Stimulated activated naive CD8-positive, alpha-beta T cell treated with anti-CD3 and anti-CD28 coated beads, Interleukin-15, amount 100 ng/mL, for 72 hours (primary cell): Measurements from ENCODE around the gene LRG1.

Source experiments
- ATAC-seq: fragments of 150-1000 bp; cut with Tn5 transposase; 2 replicates; pipeline ENCODE4 v1.10.0; 2021; ENCODE audit warnings: mild to moderate bottlenecking, moderate library complexity
- DNase-seq, 2 donors: peaks; one replicate each; pipeline ENCODE4 v3.0.0; 2021 to 2022
- H3K27ac Mint-ChIP-seq, 2 donors: one replicate each; pipeline ENCODE4 v1.8.0; 2022; ENCODE audit warnings: mild to moderate bottlenecking in 2 of 2, mixed read lengths in 2 of 2, moderate library complexity in 2 of 2
- H3K27me3 Mint-ChIP-seq: one replicate; pipeline ENCODE4 v1.8.0; 2022; ENCODE audit warnings: mixed read lengths
- H3K4me1 Mint-ChIP-seq: one replicate; pipeline ENCODE4 v1.8.0; 2022; ENCODE audit warnings: mild to moderate bottlenecking, mixed read lengths
- H3K4me3 Mint-ChIP-seq, 2 donors: one replicate each; pipeline ENCODE4 v1.8.0; 2022; ENCODE audit warnings: mild to moderate bottlenecking in 2 of 2, mixed read lengths in 2 of 2, moderate library complexity in 1 of 2
- H3K9me3 Mint-ChIP-seq, 2 donors: one replicate each; pipeline ENCODE4 v1.8.0; 2022; ENCODE audit warnings: mixed read lengths in 2 of 2

Gene LRG1

GRCh38 chr19:4516199-4516938 is 23.5 kb downstream of the LRG1 start:
- H3K27me3 Mint-ChIP-seq: peaks cover 28% of the 10 kb centered on the region
- no peak for DNase-seq
- H3K27ac Mint-ChIP-seq: peak overlapping the region in 1 of 2 donors; percentile 12
- H3K9me3 Mint-ChIP-seq: no peaks in the 10 kb centered on the region
- H3K4me1 Mint-ChIP-seq: no peaks in the 10 kb centered on the region
- H3K4me3 Mint-ChIP-seq: no peak overlapping the region
- ATAC-seq: peak; percentile 7

GRCh38 chr19:4515732-4516131 is 24.1 kb downstream of the LRG1 start:
- no peak overlapping the region for H3K4me3 Mint-ChIP-seq
- H3K4me1 Mint-ChIP-seq: no peaks in the 10 kb centered on the region
- DNase-seq (no peak), ATAC-seq (no peak)
- H3K9me3 Mint-ChIP-seq: no peaks in the 10 kb centered on the region
- peaks cover 22% of the 10 kb centered on the region for H3K27me3 Mint-ChIP-seq
- no peak overlapping the region for H3K27ac Mint-ChIP-seq

GRCh38 chr19:4513248-4513647 is 26.6 kb downstream of the LRG1 start:
- Mint-ChIP-seq H3K4me1 (no peaks in the 10 kb centered on the region), H3K27ac (peak overlapping the region in 1 of 2 donors; percentile 72)
- ATAC-seq: no peak

GRCh38 chr19:4512070-4512469 is 27.8 kb downstream of the LRG1 start:
- H3K9me3 Mint-ChIP-seq: no peaks in the 10 kb centered on the region
- no peak overlapping the region for H3K27ac Mint-ChIP-seq
- DNase-seq: no peak
- no peaks in the 10 kb centered on the region for H3K4me1 Mint-ChIP-seq
- H3K27me3 Mint-ChIP-seq: peaks cover 8% of the 10 kb centered on the region
- H3K4me3 Mint-ChIP-seq: no peak overlapping the region
- no peak for ATAC-seq

More at GRCh38 chr19:4513248-4513647, 26.6 kb downstream of the LRG1 start:
- Mint-ChIP-seq H3K4me3 (no peak overlapping the region), H3K27me3 (peaks cover 15% of the 10 kb centered on the region), H3K9me3 (no peaks in the 10 kb centered on the region)
- no peak for DNase-seq

- H3K4me3 Mint-ChIP-seq: no peak overlapping the region
- ATAC-seq: no peak
- DNase-seq: no peak
- H3K4me1 Mint-ChIP-seq: peaks cover 4% of the 10 kb centered on the region
- no peak overlapping the region for H3K27ac Mint-ChIP-seq
- no peaks in the 10 kb centered on the region for H3K9me3 Mint-ChIP-seq
- H3K27me3 Mint-ChIP-seq: peaks cover 8% of the 10 kb centered on the region
Observed at GRCh38 chr19:4511300-4512054, 28.4 kb downstream of the LRG1 start.

- Mint-ChIP-seq H3K27ac (no peak overlapping the region), H3K9me3 (no peaks in the 10 kb centered on the region), H3K4me1 (peaks cover 10% of the 10 kb centered on the region), H3K4me3 (no peak overlapping the region), H3K27me3 (peaks cover 8% of the 10 kb centered on the region)
- DNase-seq: no peak
- ATAC-seq: peak; percentile 25
Observed at GRCh38 chr19:4510435-4511255, 29.2 kb downstream of the LRG1 start.

- H3K4me3 Mint-ChIP-seq: no peak overlapping the region
Observed at GRCh38 chr19:4508698-4509097, 31.1 kb downstream of the LRG1 start.

GRCh38 chr19:4507804-4508203 is 32.0 kb downstream of the LRG1 start:
- no peak for DNase-seq
- Mint-ChIP-seq H3K27ac (peak overlapping the region in 1 of 2 donors; percentile 54), H3K9me3 (no peaks in the 10 kb centered on the region), H3K4me1 (peaks cover 10% of the 10 kb centered on the region), H3K4me3 (no peak overlapping the region), H3K27me3 (no peaks in the 10 kb centered on the region)
- no peak for ATAC-seq

More at GRCh38 chr19:4508698-4509097, 31.1 kb downstream of the LRG1 start:
- peaks cover 4% of the 10 kb centered on the region for H3K27me3 Mint-ChIP-seq
- peak overlapping the region in 1 of 2 donors; percentile 43 for H3K27ac Mint-ChIP-seq
- peaks cover 10% of the 10 kb centered on the region for H3K4me1 Mint-ChIP-seq
- ATAC-seq (no peak), DNase-seq (no peak)
- no peaks in the 10 kb centered on the region for H3K9me3 Mint-ChIP-seq

GRCh38 chr19:4507150-4507452 is 32.7 kb downstream of the LRG1 start:
- no peak for DNase-seq
- Mint-ChIP-seq H3K9me3 (no peaks in the 10 kb centered on the region), H3K27me3 (no peaks in the 10 kb centered on the region), H3K27ac (no peak overlapping the region), H3K4me3 (no peak overlapping the region), H3K4me1 (peaks cover 10% of the 10 kb centered on the region)
- ATAC-seq: no peak

- H3K4me3 Mint-ChIP-seq: no peak overlapping the region
- DNase-seq (no peak), ATAC-seq (peak; percentile 52)
- peak overlapping the region in 1 of 2 donors; percentile 61 for H3K27ac Mint-ChIP-seq
- H3K27me3 Mint-ChIP-seq: no peaks in the 10 kb centered on the region
- H3K9me3 Mint-ChIP-seq: no peaks in the 10 kb centered on the region
- H3K4me1 Mint-ChIP-seq: peaks cover 10% of the 10 kb centered on the region
Observed at GRCh38 chr19:4506449-4507149, 33.2 kb downstream of the LRG1 start.

GRCh38 chr19:4505570-4506448 is 34.0 kb downstream of the LRG1 start:
- no peaks in the 10 kb centered on the region for H3K9me3 Mint-ChIP-seq
- no peak overlapping the region for H3K4me3 Mint-ChIP-seq
- peaks cover 10% of the 10 kb centered on the region for H3K4me1 Mint-ChIP-seq
- no peaks in the 10 kb centered on the region for H3K27me3 Mint-ChIP-seq
- H3K27ac Mint-ChIP-seq: peak overlapping the region in 1 of 2 donors; percentile 61
- DNase-seq (no peak), ATAC-seq (no peak)

- DNase-seq: no peak
- ATAC-seq: peak; percentile 15
Observed at GRCh38 chr19:4504891-4505569, 34.8 kb downstream of the LRG1 start.

GRCh38 chr19:4504297-4504701 is 35.5 kb downstream of the LRG1 start:
- H3K27me3 Mint-ChIP-seq: no peaks in the 10 kb centered on the region
- DNase-seq (no peak), ATAC-seq (no peak)
- H3K9me3 Mint-ChIP-seq: no peaks in the 10 kb centered on the region
- peaks cover 10% of the 10 kb centered on the region for H3K4me1 Mint-ChIP-seq
- no peak overlapping the region for H3K4me3 Mint-ChIP-seq
- no peak overlapping the region for H3K27ac Mint-ChIP-seq

More at GRCh38 chr19:4504891-4505569, 34.8 kb downstream of the LRG1 start:
- Mint-ChIP-seq H3K4me1 (peaks cover 10% of the 10 kb centered on the region), H3K27ac (no peak overlapping the region), H3K27me3 (no peaks in the 10 kb centered on the region), H3K4me3 (no peak overlapping the region), H3K9me3 (no peaks in the 10 kb centered on the region)

- no peak for ATAC-seq
- H3K27me3 Mint-ChIP-seq: no peaks in the 10 kb centered on the region
- no peak for DNase-seq
Observed at GRCh38 chr19:4503825-4504170, 36.0 kb downstream of the LRG1 start.

More at GRCh38 chr19:4503825-4504170, 36.0 kb downstream of the LRG1 start:
- Mint-ChIP-seq H3K4me3 (no peak overlapping the region), H3K9me3 (no peaks in the 10 kb centered on the region), H3K4me1 (peaks cover 10% of the 10 kb centered on the region), H3K27ac (no peak overlapping the region)
